MM.1S (cell line): ENCODE data around the gene MYO5C.
"Not testable (repeated sequence)": the region's sequence is repeated elsewhere in the genome, so short reads cannot be mapped to it uniquely, and the experiment has no call there.

Experiments used
- DNase-seq: peaks from one replicate; pipeline ENCODE4 v3.0.0-alpha.2; 2015
- H2AFZ ChIP-seq: fragments of 300-600 bp; sonication (generic); 2 replicates; pipeline ENCODE4 v1.6.0; 2016; ENCODE audit warnings: antibody characterized with exemption, low read length
- H3F3A ChIP-seq: fragments of 300-600 bp; sonication (generic); 2 replicates; pipeline ENCODE4 v1.6.1; 2016; ENCODE audit warnings: mild to moderate bottlenecking, antibody characterized with exemption, low read length, moderate library complexity, mixed read lengths; ENCODE audit not compliant: insufficient read depth
- H3K27ac ChIP-seq: fragments of 300-600 bp; sonication (generic); 2 replicates; pipeline ENCODE4 v1.5.1; 2016; ENCODE audit warnings: mild to moderate bottlenecking, low read length
- H3K27me3 ChIP-seq: fragments of 300-600 bp; sonication (generic); replicated peaks from 2 replicates; pipeline ENCODE4 v1.6.0; 2016; ENCODE audit warnings: low read length; ENCODE audit not compliant: insufficient read depth
- H3K36me3 ChIP-seq: fragments of 300-600 bp; sonication (generic); replicated peaks from 2 replicates; pipeline ENCODE4 v1.6.1; 2016; ENCODE audit warnings: mild to moderate bottlenecking, low read length, mixed read lengths; ENCODE audit not compliant: insufficient read depth
- H3K4me1 ChIP-seq: fragments of 300-600 bp; sonication (generic); 2 replicates; pipeline ENCODE4 v1.6.1; 2016; ENCODE audit warnings: low read length, mixed read lengths
- H3K4me2 ChIP-seq: fragments of 300-600 bp; sonication (generic); 2 replicates; pipeline ENCODE4 v1.6.0; 2016; ENCODE audit warnings: low read depth, low read length
- H3K4me3 ChIP-seq: fragments of 300-600 bp; sonication (generic); 2 replicates; pipeline ENCODE4 v1.5.1; 2016; ENCODE audit warnings: low read length, mixed read lengths
- H3K79me2 ChIP-seq: fragments of 300-600 bp; sonication (generic); 2 replicates; pipeline ENCODE4 v1.6.1; 2016; ENCODE audit warnings: mixed run types, low read length, mixed read lengths
- H3K9ac ChIP-seq: fragments of 300-600 bp; sonication (generic); 2 replicates; pipeline ENCODE4 v1.6.1; 2016; ENCODE audit warnings: low read length, mixed read lengths
- H3K9me2 ChIP-seq: fragments of 300-600 bp; sonication (generic); replicated peaks from 2 replicates; pipeline ENCODE4 v1.6.1; 2016; ENCODE audit warnings: mild to moderate bottlenecking, low read length, mixed read lengths; ENCODE audit not compliant: insufficient read depth
- H3K9me3 ChIP-seq: fragments of 300-600 bp; sonication (generic); replicated peaks from 2 replicates; pipeline ENCODE4 v1.6.1; 2016; ENCODE audit warnings: mild to moderate bottlenecking, low read length, mixed read lengths; ENCODE audit not compliant: insufficient read depth
- H4K20me1 ChIP-seq: fragments of 300-600 bp; sonication (generic); 2 replicates; pipeline ENCODE4 v1.6.1; 2016; ENCODE audit warnings: mild to moderate bottlenecking, low read length, moderate library complexity, mixed read lengths; ENCODE audit not compliant: insufficient read depth
- CTCF ChIP-seq: fragments of 300-600 bp; sonication (generic); IDR thresholded peaks from 2 replicates; pipeline ENCODE4 v1.5.1; 2016; ENCODE audit warnings: antibody characterized with exemption, low read length, mixed read lengths
- EZH2 ChIP-seq: fragments of 300-600 bp; sonication (generic); optimal IDR thresholded peaks from 2 replicates; pipeline ENCODE3; 2017; ENCODE audit warnings: low read depth, mild to moderate bottlenecking, antibody characterized with exemption, low read length, mixed read lengths
- EZH2phosphoT487 ChIP-seq: fragments of 300-600 bp; sonication (generic); IDR thresholded peaks from 2 replicates; pipeline ENCODE4 v1.6.1; 2018; ENCODE audit warnings: antibody characterized with exemption, low read length

Gene MYO5C

DNA sequence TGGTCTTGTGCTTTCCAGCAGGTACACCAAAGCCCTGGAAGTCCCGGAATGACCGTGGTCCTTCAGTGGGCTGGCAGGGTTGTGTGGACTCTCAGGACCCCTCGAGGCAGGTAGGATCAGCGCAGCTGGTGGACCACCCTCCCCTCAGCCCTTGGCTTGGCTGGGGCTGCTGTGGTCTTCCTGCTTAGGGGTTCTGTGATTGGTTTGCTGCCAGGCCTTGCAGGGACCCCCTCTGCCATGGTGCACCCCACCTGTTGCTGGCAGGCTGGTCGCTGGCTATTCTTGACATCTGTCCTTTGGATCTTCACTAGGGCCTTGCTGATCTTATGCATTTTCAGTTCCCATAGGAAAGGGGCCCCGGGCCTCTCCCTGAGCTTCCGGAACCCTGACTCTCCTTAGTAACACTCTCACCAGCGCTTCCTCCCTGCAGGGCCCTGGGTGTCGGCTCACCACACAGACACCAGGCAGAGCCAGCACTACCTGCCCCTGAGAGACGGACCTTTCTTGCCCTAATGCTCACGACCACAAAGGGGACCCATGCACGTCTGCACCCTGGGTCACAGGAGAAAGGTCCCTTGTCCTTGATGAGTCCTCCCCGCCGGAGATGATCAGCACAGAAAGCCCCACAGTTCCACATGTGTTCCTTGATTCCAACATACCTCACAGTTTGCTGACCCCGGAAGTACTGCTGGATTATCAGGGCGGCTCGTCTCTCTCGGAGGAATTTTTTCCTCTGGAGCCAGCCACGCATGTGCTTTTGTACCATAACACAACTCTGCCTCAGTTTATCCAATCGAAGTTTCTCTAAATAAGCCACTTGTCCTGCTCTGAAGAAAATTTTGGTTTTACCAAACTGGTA is 51.7 kb downstream of the MYO5C start:
- Histone ChIP-seq H3K4me2 (no peak overlapping the region), H3K79me2 (no peaks in the 10 kb centered on the region), H3K9ac (no peak overlapping the region), H3K27ac (no peak overlapping the region), H3K27me3 (no peaks in the 10 kb centered on the region), H3K9me2 (no peaks in the 10 kb centered on the region), H4K20me1 (no peaks in the 10 kb centered on the region), H3F3A (no peaks in the 10 kb centered on the region), H3K9me3 (no peaks in the 10 kb centered on the region), H3K36me3 (no peaks in the 10 kb centered on the region), H2AFZ (no peak overlapping the region), H3K4me1 (no peaks in the 10 kb centered on the region), H3K4me3 (no peak overlapping the region)
- TF ChIP-seq EZH2, result no peak
- DNase-seq, result no peak

GRCh38 chr15:52243286-52243685 is 52.3 kb downstream of the MYO5C start:
- Histone ChIP-seq H3K9me3 (no peaks in the 10 kb centered on the region), H3K4me1 (no peaks in the 10 kb centered on the region), H3K27me3 (no peaks in the 10 kb centered on the region), H3K4me3 (no peak overlapping the region), H3K27ac (no peak overlapping the region), H3K79me2 (no peaks in the 10 kb centered on the region), H3F3A (no peaks in the 10 kb centered on the region), H3K36me3 (no peaks in the 10 kb centered on the region), H2AFZ (no peak overlapping the region), H3K9ac (no peak overlapping the region), H4K20me1 (no peaks in the 10 kb centered on the region), H3K9me2 (no peaks in the 10 kb centered on the region), H3K4me2 (no peak overlapping the region)
- no peak for DNase-seq
- TF ChIP-seq EZH2 (no peak), EZH2phosphoT487 (no peak), CTCF (no peak)

- Histone ChIP-seq H3K9me3 (no peaks in the 10 kb centered on the region), H3K9me2 (no peaks in the 10 kb centered on the region), H3K4me2 (no peak overlapping the region), H3K27ac (no peak overlapping the region), H4K20me1 (no peaks in the 10 kb centered on the region), H2AFZ (no peak overlapping the region), H3K79me2 (no peaks in the 10 kb centered on the region), H3F3A (no peaks in the 10 kb centered on the region), H3K4me1 (no peaks in the 10 kb centered on the region), H3K9ac (no peak overlapping the region), H3K4me3 (no peak overlapping the region), H3K36me3 (no peaks in the 10 kb centered on the region), H3K27me3 (no peaks in the 10 kb centered on the region)
- no peak for DNase-seq
- TF ChIP-seq CTCF, result no peak
- TF ChIP-seq EZH2, result no peak
- TF ChIP-seq EZH2phosphoT487, result no peak
Observed at GRCh38 chr15:52241489-52241888, 54.1 kb downstream of the MYO5C start.

DNA sequence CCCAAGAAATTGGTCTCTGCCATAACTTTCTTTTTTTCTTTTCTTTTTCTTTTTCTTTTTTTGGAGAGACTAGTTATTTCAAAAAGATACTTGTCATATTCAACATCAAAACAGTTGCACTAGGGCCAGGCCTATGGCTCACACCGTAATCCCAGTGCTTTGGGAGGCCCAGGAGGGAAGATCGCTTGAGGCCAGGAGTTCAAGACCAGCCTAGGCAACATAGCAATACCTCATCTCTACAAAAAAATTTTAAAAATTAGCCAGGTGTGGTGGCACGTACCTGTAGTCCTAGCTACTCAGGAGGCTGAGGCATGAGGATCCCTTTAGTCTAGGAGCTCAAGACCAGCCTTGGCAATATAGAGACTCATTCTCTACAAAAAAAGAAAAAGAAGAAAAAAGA is 55.4 kb downstream of the MYO5C start:
- no peak overlapping the region for H2AFZ ChIP-seq
- no peaks in the 10 kb centered on the region for H3K36me3 ChIP-seq
- H3K79me2 ChIP-seq, result no peaks in the 10 kb centered on the region
- no peaks in the 10 kb centered on the region for H4K20me1 ChIP-seq
- H3K4me3 ChIP-seq, result no peak overlapping the region
- H3K9me2 ChIP-seq, result no peaks in the 10 kb centered on the region
- no peaks in the 10 kb centered on the region for H3K9me3 ChIP-seq
- H3K4me1 ChIP-seq, result no peaks in the 10 kb centered on the region
- no peaks in the 10 kb centered on the region for H3F3A ChIP-seq
- H3K27ac ChIP-seq, result no peak overlapping the region
- no peak for DNase-seq
- no peaks in the 10 kb centered on the region for H3K27me3 ChIP-seq
- H3K9ac ChIP-seq, result no peak overlapping the region
- TF ChIP-seq EZH2phosphoT487 (no peak), EZH2 (no peak), CTCF (no peak)
- no peak overlapping the region for H3K4me2 ChIP-seq

DNA sequence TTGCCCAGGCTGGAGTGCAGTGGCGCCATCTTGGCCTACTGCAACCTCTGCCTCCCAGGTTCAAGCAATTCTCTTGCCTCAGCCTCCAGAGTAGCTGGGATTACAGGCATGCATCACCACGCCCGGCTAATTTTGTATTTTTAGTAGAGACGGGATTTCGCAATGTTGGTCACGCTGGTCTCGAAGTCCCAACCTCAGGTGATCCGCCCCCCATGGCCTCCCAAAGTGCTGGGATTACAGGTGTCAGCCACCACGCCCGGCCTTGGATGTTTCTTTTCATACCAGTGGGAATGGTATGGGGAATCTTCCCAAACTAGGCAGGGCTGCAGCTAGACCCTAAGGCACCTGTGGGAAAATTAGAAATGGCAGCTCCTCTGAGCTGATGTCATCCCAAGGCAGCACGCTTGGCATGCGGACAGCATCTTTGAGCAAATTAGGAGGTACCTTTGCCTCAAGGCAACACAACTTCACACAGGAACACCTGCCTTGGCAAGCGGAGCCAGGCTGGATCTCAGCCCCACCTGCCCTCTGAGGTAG is 56.5 kb downstream of the MYO5C start:
- H3K9ac ChIP-seq, H3K4me1 ChIP-seq, H3K9me2 ChIP-seq, H3K4me2 ChIP-seq, H4K20me1 ChIP-seq, H3K9me3 ChIP-seq, DNase-seq, H3K79me2 ChIP-seq, H3F3A ChIP-seq, H3K27ac ChIP-seq, H3K4me3 ChIP-seq, H2AFZ ChIP-seq, H3K27me3 ChIP-seq, H3K36me3 ChIP-seq: not testable (repeated sequence)
